ENCODE measurements around the gene LASP1NB.
"Not testable (repeated sequence)": the region's sequence is repeated elsewhere in the genome, so short reads cannot be mapped to it uniquely, and the experiment has no call there.

Gene LASP1NB

GRCh38 chr17:38918916-38919315 lies 6.5 kb upstream of the LASP1NB start:
- no peak for DNase-seq

- no peak for DNase-seq
These were observed 5.9 kb upstream of the LASP1NB start for GRCh38 chr17:38919316-38920078.

GRCh38 chr17:38920374-38921291 lies 4.8 kb upstream of the LASP1NB start:
- no peak for DNase-seq

- no peak for DNase-seq
These were observed 3.5 kb upstream of the LASP1NB start for GRCh38 chr17:38921756-38922411.

- DNase-seq, result no peak
These were observed 2.7 kb upstream of the LASP1NB start for GRCh38 chr17:38922538-38923297.

GRCh38 chr17:38926293-38927070 lies 1.1 kb downstream of the LASP1NB start:
- no peak for DNase-seq

- DNase-seq, result not testable (repeated sequence)
These were observed 5.4 kb downstream of the LASP1NB start for GRCh38 chr17:38930782-38931181.

- not testable (repeated sequence) for DNase-seq
These were observed 8.5 kb downstream of the LASP1NB start for GRCh38 chr17:38933962-38934361.

GRCh38 chr17:38939987-38940386 lies 14.6 kb downstream of the LASP1NB start:
- no peak for DNase-seq

- no peak for DNase-seq
These were observed 15.0 kb downstream of the LASP1NB start for GRCh38 chr17:38940404-38940803.

- DNase-seq, result no peak
These were observed 17.4 kb downstream of the LASP1NB start for GRCh38 chr17:38942696-38943334.

- no peak for DNase-seq
These were observed 18.2 kb downstream of the LASP1NB start for GRCh38 chr17:38943607-38944006.

GRCh38 chr17:38947189-38947588 lies 21.8 kb downstream of the LASP1NB start:
- no peak for DNase-seq

GRCh38 chr17:38953800-38954199 lies 28.4 kb downstream of the LASP1NB start:
- not testable (repeated sequence) for DNase-seq

GRCh38 chr17:38958326-38958725 lies 32.9 kb downstream of the LASP1NB start:
- DNase-seq, result no peak

- no peak for DNase-seq
These were observed 33.3 kb downstream of the LASP1NB start for GRCh38 chr17:38958756-38959155.

- no peak for DNase-seq
These were observed 34.1 kb downstream of the LASP1NB start for GRCh38 chr17:38959508-38959907.

- DNase-seq, result no peak
These were observed 35.0 kb downstream of the LASP1NB start for GRCh38 chr17:38960402-38960801.

GRCh38 chr17:38961413-38961812 lies 36.0 kb downstream of the LASP1NB start:
- DNase-seq, result no peak

- peak; percentile 20 to 53 for DNase-seq
These were observed 41.9 kb downstream of the LASP1NB start, which contains the start of gene FBXO47 for GRCh38 chr17:38967290-38967738. Gene FBXO47 (minus strand): TSS chr17:38967403. CDS start chr17:38963025, 4,378 bp downstream.

- no peak for DNase-seq
These were observed 43.9 kb downstream of the LASP1NB start for GRCh38 chr17:38969281-38969680.
